ENCODE results near the gene FAM168A. TPM values are rescaled to one million over a fixed set of nuclear protein-coding genes. Genes with fewer than 3 reads are reported as not detected.
"Not testable (repeated sequence)": the region's sequence is repeated elsewhere in the genome, so short reads cannot be mapped to it uniquely, and the experiment has no call there.

The FAM168A gene
- polyA plus RNA-seq, 4 donors: 42.2 to 50.6 (median 46.0) TPM

- no peak for DNase-seq (ENCODE audit: low read depth in 4 of 4, low spot score in 3 of 4)
These were observed 120.4 kb downstream of the FAM168A start for GRCh38 chr11:73477518-73477917.

GRCh38 chr11:73475549-73476095, 122.3 kb downstream of the FAM168A start:
- no peak for DNase-seq (ENCODE audit: low read depth in 4 of 4, low spot score in 3 of 4)

GRCh38 chr11:73473252-73473651, 124.7 kb downstream of the FAM168A start:
- DNase-seq (ENCODE audit: low read depth in 4 of 4, low spot score in 3 of 4): no peak

- DNase-seq (ENCODE audit: low read depth in 4 of 4, low spot score in 3 of 4): not testable (repeated sequence)
These were observed 127.8 kb downstream of the FAM168A start for GRCh38 chr11:73470036-73470612.

- DNase-seq (ENCODE audit: low read depth in 4 of 4, low spot score in 3 of 4): no peak
These were observed 128.5 kb downstream of the FAM168A start for GRCh38 chr11:73469401-73469800.

GRCh38 chr11:73468590-73469161, 129.2 kb downstream of the FAM168A start:
- no peak for DNase-seq (ENCODE audit: low read depth in 4 of 4, low spot score in 3 of 4)

- DNase-seq (ENCODE audit: low read depth in 4 of 4, low spot score in 3 of 4): no peak
These were observed 130.4 kb downstream of the FAM168A start for GRCh38 chr11:73467505-73467904.

GRCh38 chr11:73466643-73467042, 131.3 kb downstream of the FAM168A start:
- DNase-seq (ENCODE audit: low read depth in 4 of 4, low spot score in 3 of 4): no peak

GRCh38 chr11:73465871-73466270, 132.0 kb downstream of the FAM168A start:
- no peak for DNase-seq (ENCODE audit: low read depth in 4 of 4, low spot score in 3 of 4)

- no peak for DNase-seq (ENCODE audit: low read depth in 4 of 4, low spot score in 3 of 4)
These were observed 132.8 kb downstream of the FAM168A start for GRCh38 chr11:73465023-73465675.

GRCh38 chr11:73464347-73464746, 133.6 kb downstream of the FAM168A start:
- DNase-seq (ENCODE audit: low read depth in 4 of 4, low spot score in 3 of 4): no peak

GRCh38 chr11:73463359-73463758, 134.6 kb downstream of the FAM168A start:
- no peak for DNase-seq (ENCODE audit: low read depth in 4 of 4, low spot score in 3 of 4)

GRCh38 chr11:73461964-73462363, 135.9 kb downstream of the FAM168A start:
- DNase-seq (ENCODE audit: low read depth in 4 of 4, low spot score in 3 of 4): no peak

GRCh38 chr11:73461335-73461840, 136.5 kb downstream of the FAM168A start:
- no peak for DNase-seq (ENCODE audit: low read depth in 4 of 4, low spot score in 3 of 4)

- no peak for DNase-seq (ENCODE audit: low read depth in 4 of 4, low spot score in 3 of 4)
These were observed 139.7 kb downstream of the FAM168A start for GRCh38 chr11:73458201-73458600.

- no peak for DNase-seq (ENCODE audit: low read depth in 4 of 4, low spot score in 3 of 4)
These were observed 142.9 kb downstream of the FAM168A start for GRCh38 chr11:73454987-73455386.

GRCh38 chr11:73453562-73453961, 144.3 kb downstream of the FAM168A start:
- no peak for DNase-seq (ENCODE audit: low read depth in 4 of 4, low spot score in 3 of 4)

GRCh38 chr11:73452726-73453125, 145.2 kb downstream of the FAM168A start:
- DNase-seq (ENCODE audit: low read depth in 4 of 4, low spot score in 3 of 4): no peak

GRCh38 chr11:73451896-73452295, 146.0 kb downstream of the FAM168A start:
- DNase-seq (ENCODE audit: low read depth in 4 of 4, low spot score in 3 of 4): no peak

GRCh38 chr11:73446766-73447165, 151.1 kb downstream of the FAM168A start:
- no peak for DNase-seq (ENCODE audit: low read depth in 4 of 4, low spot score in 3 of 4)

GRCh38 chr11:73445980-73446379, 151.9 kb downstream of the FAM168A start:
- DNase-seq (ENCODE audit: low read depth in 4 of 4, low spot score in 3 of 4): no peak

All from left renal pelvis (tissue), 4 donors.